Hematopoietic multipotent progenitor cell treated with erythropoietin and hydrocortisone succinate and interleukin-3 and kit ligand, for 4 days (in vitro differentiated cells): Measurements from ENCODE around the gene GIGYF1.

Source experiments
- DNase-seq: peaks from one replicate; pipeline ENCODE4 v3.0.0-alpha.2; 2015

Gene GIGYF1

DNA sequence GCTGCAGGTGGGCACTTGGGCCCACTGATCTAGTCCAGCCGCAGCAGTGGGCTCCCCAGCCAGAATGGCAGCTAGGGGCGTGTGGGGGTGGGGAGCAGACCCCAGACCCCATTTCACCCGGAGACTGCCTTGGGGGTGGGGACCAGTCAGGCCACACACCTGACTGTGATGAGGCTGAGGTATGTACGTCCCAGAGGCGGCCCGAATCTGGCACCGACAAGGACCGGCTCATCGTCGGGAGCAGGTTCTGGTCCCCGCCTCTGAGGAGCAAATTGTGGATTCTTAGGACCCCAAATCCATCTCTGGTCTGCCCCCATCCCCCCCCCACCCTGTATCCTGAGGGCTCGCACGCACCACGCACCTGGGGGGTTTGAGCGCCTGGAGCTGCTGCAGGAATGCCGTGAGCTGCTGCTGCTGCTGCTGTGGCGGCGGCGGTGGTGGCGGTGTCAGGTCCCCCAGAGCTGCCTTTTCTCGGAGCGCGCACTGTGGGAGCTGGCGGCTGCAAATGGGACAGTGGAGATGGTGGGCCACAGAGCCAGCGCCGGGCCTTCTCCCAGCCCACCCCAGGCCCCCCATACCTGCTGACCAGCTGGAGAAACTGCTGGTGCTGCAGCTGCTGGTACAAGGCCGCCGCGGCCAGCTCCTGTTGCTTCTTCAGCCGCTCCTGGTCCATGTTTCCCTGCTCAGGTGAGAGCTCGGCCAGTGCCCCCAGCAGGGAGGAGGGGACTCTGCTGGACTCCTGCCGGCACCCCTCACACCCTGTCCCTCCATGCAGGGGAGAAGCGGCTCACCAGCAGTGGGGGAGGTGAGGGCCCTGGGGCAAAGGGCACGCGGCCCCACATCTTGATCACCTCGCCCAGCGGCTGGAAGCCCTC, 10.2 kb downstream of the GIGYF1 start:
- DNase-seq: no peak

DNA sequence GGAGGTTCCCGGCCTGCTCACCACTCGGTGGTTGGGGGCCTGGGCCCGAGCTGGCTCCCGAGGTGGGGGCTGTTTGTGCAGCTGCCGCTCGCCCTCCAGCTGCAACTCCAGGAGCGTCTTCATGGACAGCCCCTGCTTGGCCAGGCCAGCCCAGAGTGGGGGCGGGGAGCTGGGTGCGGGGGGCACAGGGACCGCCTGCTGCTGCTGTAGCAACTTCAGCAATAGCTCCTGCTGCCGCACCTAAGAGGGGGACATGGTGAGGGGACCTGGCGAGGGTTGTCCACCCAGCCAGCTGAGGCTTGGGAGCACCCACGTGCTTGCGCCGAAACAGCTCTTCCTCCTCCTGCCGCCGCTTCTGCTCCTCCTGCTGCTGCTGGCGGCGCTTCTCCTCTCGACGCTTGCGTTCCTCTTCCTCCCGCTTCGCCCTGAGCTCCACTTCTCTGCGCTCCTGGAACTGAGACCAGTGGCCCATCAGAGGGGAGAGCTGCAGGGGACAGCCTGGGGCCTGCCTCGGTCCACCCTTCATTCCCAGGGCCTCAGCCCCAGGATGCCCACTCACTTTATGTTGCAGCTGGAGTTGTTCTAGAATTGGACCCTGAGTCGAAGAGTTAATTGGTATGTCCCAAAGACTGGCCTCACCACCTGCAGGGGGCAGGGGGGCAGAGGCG, 10.9 kb downstream of the GIGYF1 start:
- DNase-seq: no peak

DNA sequence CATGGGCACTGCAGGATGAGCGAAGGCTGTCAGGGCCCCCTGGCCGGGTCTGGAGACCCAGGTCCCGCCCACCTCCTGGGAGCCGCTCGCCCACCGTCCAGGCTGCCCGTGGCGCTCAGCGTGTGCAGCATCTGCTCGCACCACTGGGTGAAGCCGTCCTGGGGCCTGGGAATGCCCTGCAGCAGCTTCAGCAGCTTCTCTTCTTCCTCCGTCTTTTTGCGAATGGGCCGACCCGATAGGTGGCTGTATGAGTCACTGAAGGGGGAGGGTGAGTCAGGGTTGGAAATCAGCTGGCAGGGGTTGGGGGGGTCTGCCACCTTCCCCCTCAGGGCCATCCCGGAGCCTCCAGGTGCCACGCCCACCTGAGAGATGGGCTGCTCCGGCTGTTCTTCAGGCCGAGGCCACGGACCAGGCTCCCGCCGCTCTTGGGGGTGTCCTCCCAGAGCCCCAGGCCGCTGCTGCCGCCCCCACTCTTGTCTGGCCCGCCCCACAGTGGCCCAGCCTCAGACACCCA, 11.8 kb downstream of the GIGYF1 start:
- DNase-seq: no peak

DNA sequence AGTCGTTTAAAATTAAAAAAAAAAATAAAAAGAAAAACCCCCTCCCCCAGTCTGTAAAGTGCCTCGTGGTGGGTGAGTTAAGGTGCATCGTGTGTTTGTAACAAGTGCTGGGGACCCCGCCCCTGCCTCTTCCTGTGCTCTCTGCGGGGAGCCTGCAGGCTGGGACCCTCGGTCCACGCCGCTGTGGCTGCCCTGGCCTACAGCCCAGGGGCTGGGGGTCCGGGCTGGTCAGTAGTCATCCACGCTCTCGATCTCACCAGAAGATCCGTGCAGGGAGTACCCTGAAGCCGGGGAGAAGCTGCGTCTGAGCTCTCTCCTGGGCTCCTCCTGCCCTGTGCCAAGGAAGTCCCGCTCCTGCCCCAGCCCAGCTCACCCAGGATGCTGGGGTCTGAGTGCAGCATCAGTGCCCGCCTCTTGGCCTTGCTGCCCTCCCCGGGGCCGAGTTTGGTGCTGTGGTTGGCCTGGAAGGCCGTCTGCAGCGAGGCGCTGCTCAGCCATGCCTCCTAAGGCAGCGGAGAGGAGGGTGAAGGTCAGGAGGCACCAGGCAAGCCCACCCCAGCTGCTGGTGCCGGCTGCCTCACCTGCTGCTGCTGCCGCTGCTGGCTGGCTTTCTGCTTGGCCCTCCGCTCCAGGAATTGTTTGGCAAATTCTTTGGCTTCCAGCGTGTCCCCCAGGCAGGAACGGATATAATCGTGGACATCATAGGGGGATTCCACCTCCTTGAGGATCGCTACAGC, 12.4 kb downstream of the GIGYF1 start:
- no peak for DNase-seq

DNA sequence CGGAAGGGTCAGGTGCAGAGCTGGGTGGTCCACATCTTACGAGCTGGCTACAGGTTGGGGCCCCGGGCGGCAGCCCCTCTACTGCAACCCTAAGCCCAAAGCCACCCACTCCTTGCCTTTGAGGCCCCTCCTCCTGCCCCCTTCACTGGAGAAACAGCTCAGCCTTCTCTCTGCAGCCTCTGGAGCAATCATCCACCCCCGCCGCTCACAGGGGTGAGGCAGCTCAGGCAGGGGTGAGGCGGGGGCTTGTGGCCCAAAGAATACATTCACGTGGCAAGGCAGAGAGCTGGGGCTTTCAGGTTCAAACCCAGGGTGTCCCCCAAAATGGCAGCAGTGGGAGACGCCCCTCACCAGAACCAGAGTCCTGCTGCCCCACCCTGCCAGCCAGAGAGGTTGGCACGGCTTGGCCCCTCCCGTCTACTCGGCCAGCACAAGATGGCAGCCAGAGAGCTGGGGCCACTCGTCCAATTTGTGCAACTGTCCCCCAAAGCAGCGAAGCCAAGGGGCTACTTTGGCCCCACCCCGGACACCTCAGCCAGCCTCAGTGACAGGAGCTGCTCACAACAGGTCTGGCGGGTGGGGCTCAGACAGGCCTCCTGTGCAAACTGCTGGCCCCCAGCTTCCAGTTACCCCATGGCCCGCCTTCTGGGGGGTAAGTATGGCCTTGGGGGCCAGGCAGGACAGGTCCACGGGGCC, 13.3 kb downstream of the GIGYF1 start:
- DNase-seq: no peak

DNA sequence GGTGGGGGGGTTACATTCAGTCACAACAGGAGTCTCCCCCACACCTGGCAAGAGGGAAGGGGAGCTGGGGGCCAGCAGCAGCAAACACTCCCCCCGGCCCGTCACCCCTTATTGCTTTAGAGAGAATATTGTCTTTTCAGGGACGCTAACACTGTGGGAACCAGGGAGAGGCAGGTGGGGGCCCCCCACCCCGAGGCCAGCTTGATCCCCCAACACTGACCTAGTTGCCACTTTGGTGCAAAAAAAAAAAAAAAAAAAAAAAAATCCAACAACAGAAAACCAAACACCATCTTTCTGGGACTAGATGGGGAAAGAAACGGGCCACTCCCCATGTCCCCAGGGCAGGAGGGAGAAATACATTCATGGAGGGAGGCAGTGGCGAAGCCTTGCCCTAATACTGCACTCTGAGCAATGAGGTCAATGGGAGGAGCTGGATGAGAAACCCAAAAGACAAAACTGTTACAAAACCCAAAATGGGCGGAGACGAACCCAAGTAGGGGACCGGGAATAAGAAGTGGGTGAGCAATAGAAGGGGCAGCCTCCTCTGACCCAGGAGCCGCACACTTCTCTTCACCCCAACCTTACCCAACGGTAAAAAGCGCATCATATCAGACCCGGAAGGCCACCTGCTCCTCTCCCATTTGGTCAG, 14.0 kb downstream of the GIGYF1 start:
- peak; percentile 59 for DNase-seq

DNA sequence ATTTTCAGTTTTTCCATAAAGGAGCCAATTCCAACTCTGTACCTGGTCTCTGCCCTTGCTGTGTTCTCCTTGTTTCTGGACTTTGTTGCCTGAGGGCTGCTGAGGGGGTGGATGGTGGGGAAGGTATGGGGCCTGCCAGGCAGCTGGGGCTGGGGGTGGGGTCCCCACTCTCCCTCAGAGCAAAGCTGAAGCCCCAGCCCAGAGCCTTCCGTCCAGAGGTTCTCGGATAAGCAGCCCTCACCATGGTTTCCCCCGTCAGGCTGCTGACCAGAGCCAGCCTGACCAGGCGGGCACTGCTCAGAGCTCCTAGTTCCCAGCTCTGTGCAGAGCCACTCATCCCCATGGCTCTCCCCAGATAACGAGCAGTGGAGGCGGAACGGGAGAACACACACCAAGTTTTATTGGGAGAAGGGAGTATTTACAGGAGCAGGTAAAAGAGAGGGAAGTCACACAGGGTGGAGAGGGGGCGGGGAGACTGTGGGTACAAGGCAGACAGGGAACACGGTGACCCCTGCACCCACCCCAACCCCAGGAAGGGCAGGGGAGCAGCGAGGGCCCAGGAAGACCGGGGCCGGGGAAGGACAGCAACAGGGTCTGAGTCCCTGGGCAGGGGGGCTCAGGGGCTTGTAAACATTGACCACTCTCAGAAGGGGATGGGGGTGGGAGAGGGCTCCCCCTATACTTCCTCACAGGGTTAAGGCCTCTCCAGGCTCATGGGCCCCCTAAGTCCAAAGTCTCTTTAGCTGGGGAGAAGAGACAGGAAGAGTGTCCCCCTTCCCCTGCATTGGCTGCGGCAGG, 14.7 kb downstream of the GIGYF1 start:
- no peak for DNase-seq

DNA sequence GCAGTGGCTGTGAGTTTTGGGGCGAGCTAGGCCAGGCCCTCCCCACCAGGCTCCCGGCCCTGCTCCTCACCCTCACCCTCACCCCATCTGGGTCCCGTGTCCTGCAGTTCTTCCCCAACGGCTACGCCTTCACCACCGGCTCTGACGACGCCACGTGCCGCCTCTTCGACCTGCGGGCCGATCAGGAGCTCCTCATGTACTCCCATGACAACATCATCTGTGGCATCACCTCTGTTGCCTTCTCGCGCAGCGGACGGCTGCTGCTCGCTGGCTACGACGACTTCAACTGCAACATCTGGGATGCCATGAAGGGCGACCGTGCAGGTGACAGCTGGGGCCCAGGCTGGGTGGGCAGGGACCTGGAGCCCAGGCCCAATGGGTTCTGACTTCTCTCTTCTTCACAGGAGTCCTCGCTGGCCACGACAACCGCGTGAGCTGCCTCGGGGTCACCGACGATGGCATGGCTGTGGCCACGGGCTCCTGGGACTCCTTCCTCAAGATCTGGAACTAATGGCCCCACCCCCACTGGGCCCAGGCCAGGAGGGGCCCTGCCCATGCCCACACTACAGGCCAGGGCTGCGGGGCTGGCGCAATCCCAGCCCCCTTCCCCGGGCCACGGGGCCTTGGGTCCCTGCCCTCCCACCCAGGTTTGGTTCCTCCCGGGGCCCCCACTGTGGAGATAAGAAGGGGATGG, 15.6 kb downstream of the GIGYF1 start:
- DNase-seq: no peak

DNA sequence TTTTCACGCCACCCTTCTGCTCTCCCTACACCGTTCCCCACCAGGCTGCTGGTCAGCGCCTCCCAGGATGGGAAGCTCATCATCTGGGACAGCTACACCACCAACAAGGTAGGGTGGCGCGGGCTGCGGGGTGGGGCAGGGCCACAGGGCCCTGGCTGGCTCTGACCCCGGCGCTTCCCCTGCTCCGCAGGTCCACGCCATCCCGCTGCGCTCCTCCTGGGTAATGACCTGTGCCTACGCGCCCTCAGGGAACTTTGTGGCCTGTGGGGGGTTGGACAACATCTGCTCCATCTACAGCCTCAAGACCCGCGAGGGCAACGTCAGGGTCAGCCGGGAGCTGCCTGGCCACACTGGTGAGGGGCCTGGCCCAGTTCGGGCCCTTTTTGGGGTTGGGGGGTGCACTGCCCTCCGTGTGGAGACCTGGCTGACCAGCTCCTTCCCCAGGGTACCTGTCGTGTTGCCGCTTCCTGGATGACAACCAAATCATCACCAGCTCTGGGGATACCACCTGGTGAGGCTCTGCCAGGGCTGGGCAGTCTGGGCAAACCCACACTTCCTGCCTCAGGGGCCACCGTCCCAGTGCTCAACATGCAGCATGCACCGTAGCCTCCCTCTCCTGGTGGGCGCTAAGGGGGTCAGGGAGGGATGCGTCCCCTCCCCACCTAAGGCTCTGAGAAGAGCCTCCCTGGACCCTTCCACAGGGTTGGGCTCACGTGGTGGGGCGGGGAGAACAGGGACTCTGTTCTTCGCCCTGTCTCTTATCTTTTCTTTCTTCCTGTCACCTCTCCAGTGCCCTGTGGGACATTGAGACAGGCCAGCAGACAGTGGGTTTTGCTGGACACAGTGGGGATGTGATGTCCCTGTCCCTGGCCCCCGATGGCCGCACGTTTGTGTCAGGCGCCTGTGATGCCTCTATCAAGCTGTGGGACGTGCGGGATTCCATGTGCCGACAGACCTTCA, 16.5 kb downstream of the GIGYF1 start:
- no peak for DNase-seq

DNA sequence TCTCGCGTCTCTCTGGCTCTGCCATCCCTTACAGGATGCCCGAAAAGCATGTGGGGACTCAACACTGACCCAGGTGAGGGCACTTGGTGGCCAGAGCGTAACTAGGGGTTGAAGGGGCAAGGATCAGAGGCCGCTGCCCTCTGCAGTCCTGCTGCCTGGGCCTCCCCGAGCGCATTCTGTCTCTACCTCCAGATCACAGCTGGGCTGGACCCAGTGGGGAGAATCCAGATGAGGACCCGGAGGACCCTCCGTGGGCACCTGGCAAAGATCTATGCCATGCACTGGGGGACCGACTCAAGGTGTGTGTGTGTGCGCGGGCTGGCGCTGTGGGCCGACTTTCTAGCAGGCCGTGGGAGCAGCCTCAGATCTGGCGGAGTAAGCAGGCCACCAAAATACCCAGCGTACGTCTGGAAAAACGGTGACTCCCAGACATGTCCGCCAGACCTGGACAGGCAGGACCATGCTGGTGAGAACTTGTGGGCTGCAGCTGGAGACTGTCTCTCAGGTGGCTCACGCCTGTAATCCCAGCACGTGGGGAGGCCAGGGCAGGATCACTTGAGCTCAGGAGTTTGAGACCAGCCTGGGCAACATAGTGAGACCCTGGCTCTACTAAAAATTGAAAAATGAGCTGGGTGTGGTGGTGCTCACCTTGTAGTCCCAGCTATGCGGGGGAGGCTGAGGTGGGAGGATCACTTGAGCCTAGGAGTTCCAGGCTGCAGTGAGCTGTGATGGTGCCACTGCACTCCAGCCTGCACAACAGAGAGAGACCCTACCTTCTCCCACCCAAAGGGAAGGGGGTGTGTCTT, 17.3 kb downstream of the GIGYF1 start:
- no peak for DNase-seq

DNA sequence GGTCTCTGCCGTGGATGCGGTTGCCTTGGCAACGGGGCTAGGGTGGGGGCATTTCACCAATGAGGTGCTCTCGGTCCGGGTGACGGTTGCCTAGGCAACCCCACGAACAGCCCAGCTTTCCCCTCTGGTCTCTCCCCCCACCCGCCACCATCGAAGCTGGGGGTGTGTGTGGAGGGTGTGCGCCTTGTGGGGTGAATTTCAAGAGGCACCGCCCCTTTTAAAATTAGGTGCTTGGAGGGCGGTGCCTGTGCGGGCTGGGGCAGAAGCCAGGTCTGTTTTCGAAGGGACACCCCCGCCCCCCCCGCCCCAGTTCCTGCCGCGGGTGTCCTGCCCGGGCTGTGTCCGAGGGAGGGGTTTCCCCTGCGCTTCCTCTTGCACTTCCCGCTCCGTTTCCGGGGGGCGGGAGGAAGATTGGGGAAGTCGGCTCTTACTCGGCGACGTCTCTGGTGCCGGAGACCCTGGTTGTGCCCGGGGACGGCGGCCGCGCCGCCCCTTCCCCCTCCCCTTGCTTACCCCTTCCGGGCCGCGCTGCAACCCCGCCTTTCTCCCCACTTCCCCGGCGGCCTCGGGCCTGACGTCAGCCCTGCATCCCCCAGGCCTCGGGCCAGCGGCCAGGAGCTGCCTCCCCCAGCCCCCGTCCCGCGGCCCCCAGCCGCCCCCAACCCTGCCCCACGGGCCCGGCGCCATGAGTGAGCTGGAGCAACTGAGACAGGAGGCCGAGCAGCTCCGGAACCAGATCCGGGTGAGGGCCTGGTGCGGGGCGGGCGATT, 18.3 kb downstream of the GIGYF1 start:
- DNase-seq: peak; percentile 92

DNA sequence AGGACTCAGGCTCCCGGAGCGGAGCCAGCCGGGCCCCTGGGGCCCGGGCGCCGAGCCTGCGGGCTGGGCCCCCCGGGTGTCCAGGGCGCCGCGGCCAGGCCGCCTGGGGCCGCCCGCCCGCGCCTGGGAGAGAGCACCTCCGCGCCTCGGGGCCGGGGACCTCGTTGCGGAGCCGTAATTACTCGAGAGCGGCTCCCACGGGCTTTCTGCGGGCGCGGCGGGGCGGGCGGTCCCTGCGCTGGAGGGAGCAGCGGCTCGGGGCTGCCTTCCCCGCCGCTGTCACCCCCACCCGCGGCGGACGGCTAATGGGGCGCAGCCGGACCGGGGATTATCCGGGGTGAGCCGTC, 19.0 kb downstream of the GIGYF1 start:
- no peak for DNase-seq

DNA sequence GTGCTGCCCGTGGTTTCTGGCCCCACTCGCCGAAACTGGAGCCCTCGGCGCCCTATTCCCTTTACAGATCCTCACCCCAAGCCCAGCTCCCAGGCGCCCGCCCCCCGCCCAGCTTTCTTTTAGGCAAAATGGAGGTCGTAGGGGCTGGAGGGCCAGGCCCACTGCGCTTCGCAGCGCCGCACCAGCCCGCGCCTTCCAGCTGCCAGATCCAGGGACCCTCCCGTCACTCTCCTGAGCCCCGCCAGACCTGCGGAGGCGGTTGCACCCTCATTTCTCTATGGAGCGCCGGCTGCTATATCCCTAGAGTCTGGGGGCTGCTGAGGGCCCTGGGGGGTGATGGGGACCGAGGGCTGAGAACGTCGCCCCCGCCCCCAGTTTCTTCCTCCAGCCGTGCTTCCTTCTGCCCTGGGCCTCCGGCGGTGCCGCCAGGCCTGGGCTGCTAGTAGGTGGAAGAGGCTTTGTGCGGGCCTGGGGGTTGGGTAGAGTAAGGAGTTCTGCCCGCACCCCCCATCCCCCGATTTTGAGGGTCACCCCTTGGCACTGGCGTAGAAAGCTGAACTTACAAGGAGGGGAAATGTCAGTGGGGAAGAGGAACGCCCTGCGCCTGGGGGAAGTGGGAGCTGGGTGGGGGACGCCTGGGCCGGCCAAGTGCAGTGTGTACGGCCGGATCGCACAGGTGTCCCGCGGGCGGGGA, 19.5 kb downstream of the GIGYF1 start:
- DNase-seq: peak; percentile 60

DNA sequence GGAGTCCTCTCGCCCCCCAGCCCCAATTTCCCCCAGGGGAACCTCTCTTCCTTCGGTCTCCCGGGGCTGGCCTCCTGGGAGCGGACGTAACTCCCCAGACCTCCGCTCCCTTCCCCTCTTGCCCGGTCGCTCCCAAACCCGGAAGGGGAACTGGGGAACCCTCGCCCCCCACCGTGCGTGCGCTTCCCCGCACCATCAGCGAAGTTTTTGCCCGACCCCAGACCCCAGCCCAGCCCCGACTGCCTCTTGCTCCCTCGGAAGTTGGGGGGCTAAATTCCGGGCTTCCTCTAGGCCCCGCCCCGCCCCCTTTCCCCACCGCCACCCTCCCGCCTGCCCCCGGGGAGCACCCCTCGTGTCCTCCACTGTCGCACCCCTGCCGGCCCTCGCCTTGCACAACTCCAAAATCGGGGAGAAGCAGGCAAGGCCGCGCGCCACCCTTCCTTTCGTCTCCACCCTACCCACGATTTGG, 20.1 kb downstream of the GIGYF1 start:
- DNase-seq: peak; percentile 75

DNA sequence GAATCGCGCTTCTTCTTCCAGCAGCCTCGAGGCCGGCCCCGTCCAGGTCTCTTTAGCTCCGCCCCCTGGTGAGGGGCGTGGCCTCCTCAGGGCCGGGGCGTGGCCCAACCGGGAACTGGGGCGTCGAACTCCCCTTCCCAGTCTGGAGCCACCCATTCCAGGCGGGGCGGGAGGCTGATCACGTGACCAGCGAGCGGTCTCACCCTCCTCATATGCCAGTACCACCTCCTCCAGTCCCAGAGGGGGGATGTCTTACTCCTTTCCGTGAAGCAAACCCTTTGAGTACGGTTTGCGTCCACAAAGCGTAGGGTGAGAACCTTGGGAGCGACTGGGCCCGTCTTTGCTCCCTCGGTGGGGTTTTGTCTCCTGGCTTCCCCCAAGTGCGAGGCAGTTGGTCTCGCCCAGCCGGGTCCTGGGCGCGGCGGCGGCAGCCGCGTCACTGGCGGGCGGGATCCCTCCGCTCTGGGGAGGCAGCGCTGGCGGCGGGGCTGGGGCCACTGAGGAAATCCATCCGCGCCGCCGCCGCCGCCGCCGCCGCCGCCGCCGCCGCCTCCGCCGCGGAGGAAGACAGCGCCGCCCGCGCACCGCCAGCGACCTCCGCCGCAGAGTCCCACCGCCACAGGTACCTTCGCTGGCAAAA, 20.6 kb downstream of the GIGYF1 start, which contains the start of gene GNB2:
Gene GNB2, plus strand, starts transcription at position 439 of the 640 bp plus-strand sequence. CDS start 2,526 bp downstream, outside the sequence.
- DNase-seq: peak; percentile 99
